HL-60 (cell line): ENCODE results near the gene FANCM.

Experiments used
- DNase-seq, 2 experiments: peaks; one replicate each; pipeline ENCODE4 v3.0.0-alpha.2; 2010 to 2020; ENCODE audit warnings: low read depth in 1 of 2, low spot score in 1 of 2
- H3K27ac ChIP-seq: fragments of 250-450 bp; sonication (Bioruptor Pico); replicated peaks from 2 replicates; pipeline ENCODE4 v1.5.1; 2020; ENCODE audit warnings: mild to moderate bottlenecking, moderate library complexity
- H3K27me3 ChIP-seq: fragments of 250-450 bp; sonication (Bioruptor Pico); 2 replicates; pipeline ENCODE4 v1.5.1; 2021; ENCODE audit warnings: mild to moderate bottlenecking, moderate library complexity; ENCODE audit not compliant: insufficient read depth, poor library complexity, severe bottlenecking
- H3K4me3 ChIP-seq: replicated peaks from 2 replicates; pipeline ENCODE4 v1.5.1; 2011; ENCODE audit warnings: mild to moderate bottlenecking, control low read depth, low read length; ENCODE audit not compliant: insufficient read depth
- CTCF ChIP-seq: IDR thresholded peaks from one replicate; pipeline ENCODE4 v1.5.1; 2011; ENCODE audit warnings: low read length, control low read depth, inconsistent platforms; ENCODE audit not compliant: insufficient read depth
- GABPA ChIP-seq: IDR thresholded peaks from 2 replicates; pipeline ENCODE4 v1.6.1; 2012; ENCODE audit warnings: low read depth
- POLR2AphosphoS5 ChIP-seq: IDR thresholded peaks from 2 replicates; pipeline ENCODE4 v1.6.1; 2012; ENCODE audit warnings: low read depth
- SPI1 ChIP-seq: IDR thresholded peaks from 2 replicates; pipeline ENCODE4 v1.6.1; 2012; ENCODE audit warnings: low read depth, mild to moderate bottlenecking, borderline replicate concordance
- TF ChIP-seq, protein P1 (sequence below): IDR thresholded peaks from 2 replicates; pipeline ENCODE4 v1.6.1; 2012; ENCODE audit warnings: low read depth; ENCODE audit not compliant: insufficient replicate concordance

Gene FANCM

DNA sequence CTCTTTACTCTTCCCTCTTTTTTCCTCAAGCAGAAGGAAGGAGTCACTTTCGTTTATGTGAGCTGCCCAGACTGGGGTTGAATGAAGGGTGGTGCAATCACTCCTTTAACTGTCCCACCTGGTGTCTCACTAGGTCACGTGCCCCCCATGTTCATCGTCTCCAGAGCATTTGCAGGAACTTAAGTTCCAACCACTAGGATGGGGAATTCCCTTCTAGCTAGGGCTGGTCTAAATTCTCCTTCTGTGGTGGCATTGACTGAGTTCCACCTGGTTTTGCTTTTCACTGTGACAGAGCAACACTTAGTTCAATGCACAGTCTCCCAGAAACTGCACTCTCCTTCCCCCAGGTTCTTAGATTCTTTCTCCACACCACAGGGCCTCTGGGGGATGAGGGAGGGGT is 9.5 kb downstream of the FANCM start:
- no peak for TF ChIP-seq GABPA
- TF ChIP-seq, protein P1, sequence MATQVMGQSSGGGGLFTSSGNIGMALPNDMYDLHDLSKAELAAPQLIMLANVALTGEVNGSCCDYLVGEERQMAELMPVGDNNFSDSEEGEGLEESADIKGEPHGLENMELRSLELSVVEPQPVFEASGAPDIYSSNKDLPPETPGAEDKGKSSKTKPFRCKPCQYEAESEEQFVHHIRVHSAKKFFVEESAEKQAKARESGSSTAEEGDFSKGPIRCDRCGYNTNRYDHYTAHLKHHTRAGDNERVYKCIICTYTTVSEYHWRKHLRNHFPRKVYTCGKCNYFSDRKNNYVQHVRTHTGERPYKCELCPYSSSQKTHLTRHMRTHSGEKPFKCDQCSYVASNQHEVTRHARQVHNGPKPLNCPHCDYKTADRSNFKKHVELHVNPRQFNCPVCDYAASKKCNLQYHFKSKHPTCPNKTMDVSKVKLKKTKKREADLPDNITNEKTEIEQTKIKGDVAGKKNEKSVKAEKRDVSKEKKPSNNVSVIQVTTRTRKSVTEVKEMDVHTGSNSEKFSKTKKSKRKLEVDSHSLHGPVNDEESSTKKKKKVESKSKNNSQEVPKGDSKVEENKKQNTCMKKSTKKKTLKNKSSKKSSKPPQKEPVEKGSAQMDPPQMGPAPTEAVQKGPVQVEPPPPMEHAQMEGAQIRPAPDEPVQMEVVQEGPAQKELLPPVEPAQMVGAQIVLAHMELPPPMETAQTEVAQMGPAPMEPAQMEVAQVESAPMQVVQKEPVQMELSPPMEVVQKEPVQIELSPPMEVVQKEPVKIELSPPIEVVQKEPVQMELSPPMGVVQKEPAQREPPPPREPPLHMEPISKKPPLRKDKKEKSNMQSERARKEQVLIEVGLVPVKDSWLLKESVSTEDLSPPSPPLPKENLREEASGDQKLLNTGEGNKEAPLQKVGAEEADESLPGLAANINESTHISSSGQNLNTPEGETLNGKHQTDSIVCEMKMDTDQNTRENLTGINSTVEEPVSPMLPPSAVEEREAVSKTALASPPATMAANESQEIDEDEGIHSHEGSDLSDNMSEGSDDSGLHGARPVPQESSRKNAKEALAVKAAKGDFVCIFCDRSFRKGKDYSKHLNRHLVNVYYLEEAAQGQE = no peak
- no peak for TF ChIP-seq SPI1
- no peak for TF ChIP-seq CTCF
- no peak for TF ChIP-seq POLR2AphosphoS5
- no peak overlapping the region for H3K4me3 ChIP-seq
- DNase-seq = no peak
- no peak overlapping the region for H3K27ac ChIP-seq
- no peaks in the 10 kb centered on the region for H3K27me3 ChIP-seq

DNA sequence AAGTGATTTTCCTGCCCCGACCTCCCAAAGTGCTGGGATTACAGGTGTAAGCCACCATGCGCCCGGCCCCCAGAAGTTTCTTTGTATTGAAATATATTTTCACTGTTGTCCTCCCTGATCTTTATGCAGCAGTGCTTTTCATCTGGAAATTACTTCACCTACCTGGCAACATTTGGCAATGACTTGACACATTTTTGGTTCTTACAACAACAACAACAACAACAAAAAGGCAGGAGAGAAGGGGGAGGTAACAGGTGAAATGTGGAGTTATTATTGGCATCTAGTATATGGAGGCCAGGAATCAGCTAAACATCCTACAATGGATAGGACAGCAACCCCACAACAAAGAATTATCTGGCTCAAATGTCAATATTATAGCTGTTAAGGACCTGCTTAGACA is 13.9 kb downstream of the FANCM start:
- Histone ChIP-seq H3K4me3 (no peak overlapping the region), H3K27me3 (no peaks in the 10 kb centered on the region), H3K27ac (no peak overlapping the region)
- no peak for TF ChIP-seq GABPA
- TF ChIP-seq POLR2AphosphoS5 = no peak
- no peak for TF ChIP-seq SPI1
- TF ChIP-seq, protein P1 = no peak
- TF ChIP-seq CTCF = no peak
- no peak for DNase-seq

GRCh38 chr14:45150386-45150890 is 14.7 kb downstream of the FANCM start:
- Histone ChIP-seq H3K4me3 (no peak overlapping the region), H3K27ac (no peak overlapping the region), H3K27me3 (no peaks in the 10 kb centered on the region)
- DNase-seq = no peak
- TF ChIP-seq, protein P1 = no peak
- no peak for TF ChIP-seq POLR2AphosphoS5
- TF ChIP-seq CTCF = no peak
- TF ChIP-seq GABPA = no peak
- no peak for TF ChIP-seq SPI1
